Measurements from ENCODE around the gene FREM2.

FREM2 gene

GRCh38 chr13:38684714-38685113, 2.2 kb upstream of the FREM2 start:
- Histone ChIP-seq H3K27ac (ENCODE audit: extremely low read depth, low read depth, low read length) (no peak overlapping the region), H3K4me1 (ENCODE audit: control insufficient read depth, insufficient read depth, low read length) (peaks cover 4% of the 10 kb centered on the region), H3K9me3 (ENCODE audit: control insufficient read depth, insufficient read depth, low read depth, low read length) (no peaks in the 10 kb centered on the region), H3K4me3 (ENCODE audit: low read depth, low read length) (no peak overlapping the region), H3K36me3 (ENCODE audit: control insufficient read depth in 2 of 2, insufficient read depth in 1 of 2, low read length in 2 of 2) (peaks cover 0 to 11% of the 10 kb centered on the region in 2 experiments; a peak in 1 of 3 replicates)
- no peak for TF ChIP-seq ZNF629 (tag by site-specific recombination; IDR thresholded peaks at IDR 0.05)
- TF ChIP-seq ZBTB17 (tag by site-specific recombination; IDR thresholded peaks at IDR 0.05), result no peak
- no peak for TF ChIP-seq BCL6B (tag by site-specific recombination; IDR thresholded peaks at IDR 0.05)
- no peak for TF ChIP-seq ZNF112 (tag by site-specific recombination; IDR thresholded peaks at IDR 0.05)
- no peak for TF ChIP-seq ZNF398 (tag by site-specific recombination; IDR thresholded peaks at IDR 0.05)
- no peak for TF ChIP-seq ZNF555 (tag by site-specific recombination; conservative IDR thresholded peaks at IDR 0.05)
- no peak for TF ChIP-seq ZNF184 (tag by site-specific recombination; IDR thresholded peaks at IDR 0.05)
- no peak for TF ChIP-seq MEIS1 (CRISPR knock-in tag; IDR thresholded peaks at IDR 0.05; ENCODE audit: borderline replicate concordance)
- no peak for TF ChIP-seq ZNF280C (tag by site-specific recombination; IDR thresholded peaks at IDR 0.05)
- no peak for TF ChIP-seq ATF2 (tag by site-specific recombination; IDR thresholded peaks at IDR 0.05; ENCODE audit: low read depth)
- no peak for TF ChIP-seq ZFP41 (tag by site-specific recombination; IDR thresholded peaks at IDR 0.05; ENCODE audit: borderline replicate concordance)
- TF ChIP-seq ZNF114 (tag by site-specific recombination; IDR thresholded peaks at IDR 0.05), result no peak
- no peak for TF ChIP-seq ZNF785 (tag by site-specific recombination; IDR thresholded peaks at IDR 0.05)
- no peak for TF ChIP-seq SP7 (tag by site-specific recombination; IDR thresholded peaks at IDR 0.05)
- no peak for TF ChIP-seq WT1 (tag by site-specific recombination; IDR thresholded peaks at IDR 0.05)
- TF ChIP-seq ZNF792 (tag by site-specific recombination; IDR thresholded peaks at IDR 0.05), result no peak
- no peak for TF ChIP-seq ZNF501 (tag by site-specific recombination; IDR thresholded peaks at IDR 0.05)
- POLR2A ChIA-PET, result no interaction called here
- CTCF ChIA-PET, result interaction anchor here (0.8 to 2.1 kb wide), 4 partner anchors 9 to 566 kb away, joined by 3 to 10 read pairs (median 6); no protein-coding TSS in a partner anchor

- Histone ChIP-seq H3K4me3 (ENCODE audit: low read depth, low read length) (no peak overlapping the region), H3K4me1 (ENCODE audit: control insufficient read depth, insufficient read depth, low read length) (peaks cover 4% of the 10 kb centered on the region), H3K9me3 (ENCODE audit: control insufficient read depth, insufficient read depth, low read depth, low read length) (no peaks in the 10 kb centered on the region), H3K27ac (ENCODE audit: extremely low read depth, low read depth, low read length) (0 out of 2 replicates have a peak overlapping the region, but pooled peaks have one; percentile 79), H3K36me3 (ENCODE audit: control insufficient read depth in 2 of 2, insufficient read depth in 1 of 2, low read length in 2 of 2) (peaks cover 0 to 13% of the 10 kb centered on the region in 2 experiments; a peak in 1 of 3 replicates)
- POLR2A ChIA-PET, result no interaction called here
- CTCF ChIA-PET, result interaction anchor here (0.6 to 2.1 kb wide), 13 partner anchors 8 to 990 kb away, joined by 3 to 10 read pairs (median 4); no protein-coding TSS in a partner anchor
- TF ChIP-seq ZNF837 (tag by site-specific recombination; IDR thresholded peaks at IDR 0.05) (no peak), SCRT1 (tag by site-specific recombination; IDR thresholded peaks at IDR 0.05; ENCODE audit: borderline replicate concordance) (no peak), ZNF223 (tag by site-specific recombination; IDR thresholded peaks at IDR 0.05) (no peak), ZFP3 (tag by site-specific recombination; IDR thresholded peaks at IDR 0.05; ENCODE audit: low read depth) (no peak), ZBTB21 (tag by site-specific recombination; IDR thresholded peaks at IDR 0.05) (no peak), ZNF561 (tag by site-specific recombination; IDR thresholded peaks at IDR 0.05; ENCODE audit: borderline replicate concordance) (no peak), ZNF146 (tag by site-specific recombination; IDR thresholded peaks at IDR 0.05) (no peak), KLF17 (tag by site-specific recombination; IDR thresholded peaks at IDR 0.05) (no peak), ZNF610 (tag by site-specific recombination; IDR thresholded peaks at IDR 0.05; ENCODE audit: borderline replicate concordance) (no peak), ZBTB7A (tag by site-specific recombination; IDR thresholded peaks at IDR 0.05; ENCODE audit: low read depth) (no peak), ZSCAN5A (tag by site-specific recombination; IDR thresholded peaks at IDR 0.05) (no peak)
These were observed 1.4 kb upstream of the FREM2 start for GRCh38 chr13:38685431-38685830.
